ENCODE measurements around the gene NMB.

- TF ChIP-seq, protein P1, sequence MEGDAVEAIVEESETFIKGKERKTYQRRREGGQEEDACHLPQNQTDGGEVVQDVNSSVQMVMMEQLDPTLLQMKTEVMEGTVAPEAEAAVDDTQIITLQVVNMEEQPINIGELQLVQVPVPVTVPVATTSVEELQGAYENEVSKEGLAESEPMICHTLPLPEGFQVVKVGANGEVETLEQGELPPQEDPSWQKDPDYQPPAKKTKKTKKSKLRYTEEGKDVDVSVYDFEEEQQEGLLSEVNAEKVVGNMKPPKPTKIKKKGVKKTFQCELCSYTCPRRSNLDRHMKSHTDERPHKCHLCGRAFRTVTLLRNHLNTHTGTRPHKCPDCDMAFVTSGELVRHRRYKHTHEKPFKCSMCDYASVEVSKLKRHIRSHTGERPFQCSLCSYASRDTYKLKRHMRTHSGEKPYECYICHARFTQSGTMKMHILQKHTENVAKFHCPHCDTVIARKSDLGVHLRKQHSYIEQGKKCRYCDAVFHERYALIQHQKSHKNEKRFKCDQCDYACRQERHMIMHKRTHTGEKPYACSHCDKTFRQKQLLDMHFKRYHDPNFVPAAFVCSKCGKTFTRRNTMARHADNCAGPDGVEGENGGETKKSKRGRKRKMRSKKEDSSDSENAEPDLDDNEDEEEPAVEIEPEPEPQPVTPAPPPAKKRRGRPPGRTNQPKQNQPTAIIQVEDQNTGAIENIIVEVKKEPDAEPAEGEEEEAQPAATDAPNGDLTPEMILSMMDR (IDR thresholded peaks at IDR 0.05) = no peak
- TF ChIP-seq POLR2AphosphoS5 (IDR thresholded peaks at IDR 0.05) = no peak
These were observed 49.2 kb downstream of the NMB start for GRCh38 chr15:84608707-84609284.
